Vagina (tissue), 2 donors: ENCODE results near the gene DIO1. TPM values are rescaled to one million over a fixed set of nuclear protein-coding genes. Genes with fewer than 3 reads are reported as not detected.

Experiments used
- DNase-seq, 2 donors: peaks; one replicate each; pipeline ENCODE4 v3.0.0-alpha.2; 2017; ENCODE audit errors: extremely low spot score in 2 of 2
- H3K27ac ChIP-seq: fragments of 200-600 bp; sonication (generic); one replicate; pipeline ENCODE4 v1.5.1; 2019
- H3K27me3 ChIP-seq: fragments of 200-600 bp; sonication (generic); one replicate; pipeline ENCODE4 v1.5.1; 2019
- H3K36me3 ChIP-seq, 2 donors: fragments of 200-600 bp; sonication (generic); one replicate each; pipeline ENCODE4 v1.5.1; 2017 to 2019
- H3K4me1 ChIP-seq: fragments of 200-600 bp; sonication (generic); one replicate; pipeline ENCODE4 v1.5.1; 2019
- H3K4me3 ChIP-seq, 2 donors: fragments of 200-600 bp; sonication (generic); 1 replicate in 1 of 2; 2 replicates in 1 of 2; pipeline ENCODE4 v1.5.1; 2016 to 2019
- H3K9me3 ChIP-seq: fragments of 200-600 bp; sonication (generic); one replicate; pipeline ENCODE4 v1.5.1; 2019
- POLR2A ChIP-seq, 2 donors: fragments of 450-650 bp; IDR thresholded peaks; one replicate each; pipeline ENCODE4 v1.6.1; 2017; ENCODE audit warnings: antibody characterized with exemption in 2 of 2, mild to moderate bottlenecking in 2 of 2, moderate library complexity in 2 of 2
- POLR2AphosphoS5 ChIP-seq, 2 donors: sonication (generic); formaldehyde crosslinking; IDR thresholded peaks; one replicate each; pipeline ENCODE4 v1.9.0; 2017; ENCODE audit warnings: antibody characterized with exemption in 2 of 2, mild to moderate bottlenecking in 2 of 2, low read depth in 1 of 2; ENCODE audit not compliant: insufficient read depth in 1 of 2
- intact Hi-C: fragments of 100-400 bp; cut with DNase I; formaldehyde crosslinking; loops from one replicate; pipeline ENCODE4 v1.15.1; 2023
- total RNA-seq: library from RNA; depleted of rRNA; stranded (reverse); fragments of >200 nt; gene quantifications from one replicate; pipeline ENCODE4 v1.2.3, GENCODE V29; 2016
- TF ChIP-seq, protein P1 (sequence below), 3 experiments: fragments of 450-650 bp in 2 of 3; fragments of 200-600 bp in 1 of 3; sonication (generic) in 1 of 3; IDR thresholded peaks; one replicate each; pipeline ENCODE4 v1.5.1; 2017 to 2019; ENCODE audit warnings: antibody characterized with exemption in 3 of 3, mild to moderate bottlenecking in 2 of 3, moderate library complexity in 2 of 3

The DIO1 gene
- total RNA-seq, 1 donor from 2014 or later = not detected

DNA sequence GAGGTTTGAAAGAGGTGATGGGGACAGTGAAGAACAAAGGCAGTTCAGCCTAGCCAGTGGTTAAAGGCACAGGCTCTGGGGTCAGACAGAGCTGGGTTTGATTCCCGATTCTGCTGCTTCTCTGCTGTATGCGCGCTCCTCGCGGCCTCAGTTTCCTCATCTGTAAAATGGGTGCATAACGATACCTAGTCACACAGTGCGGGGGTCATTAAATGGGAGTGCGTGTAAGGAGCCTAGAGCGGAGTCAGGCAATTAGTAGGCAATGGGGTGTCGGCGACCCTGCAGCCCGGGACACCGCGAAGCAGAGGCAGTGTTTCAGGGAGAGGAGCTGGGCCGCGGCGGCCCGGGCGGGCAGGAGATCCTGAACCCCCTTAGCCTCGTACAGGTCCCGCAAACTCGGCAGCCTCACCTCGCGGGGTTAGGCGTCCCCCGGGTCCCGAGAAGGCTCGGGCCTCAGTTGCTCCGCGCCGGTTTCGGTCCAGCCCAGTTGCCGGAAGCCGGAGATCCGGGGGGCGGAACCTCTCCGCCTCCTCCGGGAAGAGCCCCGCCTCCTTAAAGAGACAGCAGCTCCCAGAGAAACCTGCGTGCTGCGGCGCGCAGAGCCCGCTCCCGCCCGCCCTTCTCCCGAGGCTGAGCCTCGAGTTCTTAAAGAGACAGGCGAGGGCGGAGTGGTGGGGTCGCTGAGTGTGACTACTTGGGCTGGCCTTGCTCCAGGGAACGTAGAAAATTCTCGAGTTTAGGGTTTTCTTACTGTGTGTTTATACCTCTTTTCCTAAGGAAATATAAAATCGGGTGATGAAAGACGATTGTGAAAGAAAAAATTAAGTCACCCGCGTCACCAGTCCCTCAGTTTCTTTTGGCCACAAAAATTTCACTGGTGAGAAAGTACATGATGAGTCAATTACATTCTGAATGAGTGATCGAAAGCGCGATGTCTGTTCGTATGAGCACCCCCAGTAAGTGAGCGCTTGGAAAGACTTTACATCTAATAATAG is 4.4 kb upstream of the DIO1 start, which contains the start of gene YIPF1:
Gene YIPF1 (minus strand): TSS at position 494 of the 995 bp plus-strand sequence. CDS start 860 bp downstream, outside the sequence.
- DNase-seq = peak in 1 of 2 donors; percentile 92
- Histone ChIP-seq H3K4me3 (peak within 1 kb of the TSS; percentile 91 to 94), H3K36me3 (peaks cover 0 to 5% of the 10 kb centered on the region in 2 donors), H3K9me3 (no peaks in the 10 kb centered on the region), H3K4me1 (peaks cover 19% of the 10 kb centered on the region), H3K27ac (peak within 1 kb of the TSS; percentile 58), H3K27me3 (no peaks in the 10 kb centered on the region)
- TF ChIP-seq POLR2A (IDR thresholded peaks at IDR 0.05) (no peak), POLR2AphosphoS5 (IDR thresholded peaks at IDR 0.05; ENCODE audit: insufficient read depth in 1 of 2, low read depth in 1 of 2) (peak; percentile 87 to 91)
- TF ChIP-seq, protein P1, sequence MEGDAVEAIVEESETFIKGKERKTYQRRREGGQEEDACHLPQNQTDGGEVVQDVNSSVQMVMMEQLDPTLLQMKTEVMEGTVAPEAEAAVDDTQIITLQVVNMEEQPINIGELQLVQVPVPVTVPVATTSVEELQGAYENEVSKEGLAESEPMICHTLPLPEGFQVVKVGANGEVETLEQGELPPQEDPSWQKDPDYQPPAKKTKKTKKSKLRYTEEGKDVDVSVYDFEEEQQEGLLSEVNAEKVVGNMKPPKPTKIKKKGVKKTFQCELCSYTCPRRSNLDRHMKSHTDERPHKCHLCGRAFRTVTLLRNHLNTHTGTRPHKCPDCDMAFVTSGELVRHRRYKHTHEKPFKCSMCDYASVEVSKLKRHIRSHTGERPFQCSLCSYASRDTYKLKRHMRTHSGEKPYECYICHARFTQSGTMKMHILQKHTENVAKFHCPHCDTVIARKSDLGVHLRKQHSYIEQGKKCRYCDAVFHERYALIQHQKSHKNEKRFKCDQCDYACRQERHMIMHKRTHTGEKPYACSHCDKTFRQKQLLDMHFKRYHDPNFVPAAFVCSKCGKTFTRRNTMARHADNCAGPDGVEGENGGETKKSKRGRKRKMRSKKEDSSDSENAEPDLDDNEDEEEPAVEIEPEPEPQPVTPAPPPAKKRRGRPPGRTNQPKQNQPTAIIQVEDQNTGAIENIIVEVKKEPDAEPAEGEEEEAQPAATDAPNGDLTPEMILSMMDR (IDR thresholded peaks at IDR 0.05) = no peak
- intact Hi-C loops = loop anchor here (5.0 kb wide), 1 partner anchor 58 kb away; the partner anchor contains the start of genes IFT25 and LRRC42

GRCh38 chr1:53890522-53890941 is 3.5 kb upstream of the DIO1 start:
- Histone ChIP-seq H3K27me3 (no peaks in the 10 kb centered on the region), H3K4me3 (peak overlapping the region; percentile 91 to 94), H3K27ac (no peak overlapping the region), H3K36me3 (peaks cover 0 to 5% of the 10 kb centered on the region in 2 donors), H3K4me1 (peaks cover 22% of the 10 kb centered on the region), H3K9me3 (no peaks in the 10 kb centered on the region)
- intact Hi-C loops = loop anchor here (5.0 kb wide), 1 partner anchor 57 kb away; the partner anchor contains the start of genes IFT25 and LRRC42
- TF ChIP-seq, protein P1 (IDR thresholded peaks at IDR 0.05) = no peak
- TF ChIP-seq POLR2AphosphoS5 (IDR thresholded peaks at IDR 0.05; ENCODE audit: insufficient read depth in 1 of 2, low read depth in 1 of 2) (no peak), POLR2A (IDR thresholded peaks at IDR 0.05) (no peak)
- DNase-seq = no peak

DNA sequence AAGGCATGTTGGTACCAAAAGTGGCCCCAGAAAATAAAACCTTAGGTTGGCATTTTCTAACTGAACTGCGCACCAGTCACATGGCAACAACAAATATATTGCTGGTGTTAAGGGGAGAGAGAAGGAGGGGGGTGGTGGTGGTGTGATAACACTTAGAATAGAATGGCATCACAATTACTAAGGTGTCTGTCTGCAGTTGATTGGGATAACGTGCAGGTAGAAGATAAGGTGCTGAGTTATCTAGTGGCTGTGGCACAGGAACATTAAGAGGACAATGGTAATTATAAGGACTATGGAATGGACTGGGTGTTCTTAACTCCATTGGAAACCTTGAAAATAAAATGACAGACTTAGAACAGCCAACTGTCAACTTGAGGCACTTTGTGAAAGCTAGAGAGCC is 3.0 kb upstream of the DIO1 start:
- Histone ChIP-seq H3K36me3 (peaks cover 0 to 5% of the 10 kb centered on the region in 2 donors), H3K27ac (no peak overlapping the region), H3K4me1 (peaks cover 27% of the 10 kb centered on the region), H3K27me3 (no peaks in the 10 kb centered on the region), H3K4me3 (no peak overlapping the region), H3K9me3 (no peaks in the 10 kb centered on the region)
- TF ChIP-seq POLR2A (IDR thresholded peaks at IDR 0.05) (no peak), POLR2AphosphoS5 (IDR thresholded peaks at IDR 0.05; ENCODE audit: insufficient read depth in 1 of 2, low read depth in 1 of 2) (no peak)
- TF ChIP-seq, protein P1 (IDR thresholded peaks at IDR 0.05) = no peak
- intact Hi-C loops = loop anchor here (5.0 kb wide), 1 partner anchor 56 kb away; the partner anchor contains the start of genes IFT25 and LRRC42
- DNase-seq = no peak

DNA sequence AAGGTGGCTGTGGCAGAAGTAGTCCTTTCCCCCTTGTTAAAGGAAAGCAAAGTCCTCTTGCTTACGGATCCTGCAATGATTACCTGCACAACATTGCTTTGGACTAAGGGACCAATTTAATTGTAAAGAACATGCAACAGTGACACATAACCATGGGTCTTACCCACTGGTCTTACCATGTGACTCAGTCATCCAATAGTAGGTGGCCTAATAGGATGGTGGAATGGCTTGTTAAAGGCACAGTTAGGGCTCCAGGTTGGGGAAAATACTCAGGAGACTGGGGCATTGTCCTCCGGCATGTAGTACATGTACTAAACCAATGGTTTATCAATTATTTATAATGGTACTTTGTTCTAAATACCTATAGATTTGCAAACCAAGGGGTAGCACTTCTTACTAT is 2.3 kb upstream of the DIO1 start:
- no peak overlapping the region for H3K27ac ChIP-seq
- intact Hi-C loops = loop anchor here (5.0 kb wide), 1 partner anchor 56 kb away; the partner anchor contains the start of genes IFT25 and LRRC42
- no peak overlapping the region for H3K4me3 ChIP-seq
- no peaks in the 10 kb centered on the region for H3K27me3 ChIP-seq
- peaks cover 33% of the 10 kb centered on the region for H3K4me1 ChIP-seq
- no peak for DNase-seq
- H3K9me3 ChIP-seq = no peaks in the 10 kb centered on the region
- peaks cover 0 to 4% of the 10 kb centered on the region in 2 donors for H3K36me3 ChIP-seq
- TF ChIP-seq, protein P1 (IDR thresholded peaks at IDR 0.05) = no peak
- TF ChIP-seq POLR2A (IDR thresholded peaks at IDR 0.05) = no peak
- no peak for TF ChIP-seq POLR2AphosphoS5 (IDR thresholded peaks at IDR 0.05; ENCODE audit: insufficient read depth in 1 of 2, low read depth in 1 of 2)
